Suprapubic skin (tissue), 4 donors: Measurements from ENCODE around the gene SBNO2. TPM values are rescaled to one million over a fixed set of nuclear protein-coding genes. Genes with fewer than 3 reads are reported as not detected.

Source experiments
- DNase-seq, 2 donors: peaks; one replicate each; pipeline ENCODE4 v3.0.0-alpha.2; 2019; ENCODE audit warnings: low spot score in 2 of 2
- H3K27ac ChIP-seq: fragments of 200-600 bp; sonication (generic); one replicate; pipeline ENCODE4 v1.5.1; 2019
- H3K27me3 ChIP-seq: fragments of 200-600 bp; sonication (generic); one replicate; pipeline ENCODE4 v1.5.1; 2019
- H3K36me3 ChIP-seq: fragments of 200-600 bp; sonication (generic); one replicate; pipeline ENCODE4 v1.5.1; 2019
- H3K4me1 ChIP-seq: fragments of 200-600 bp; sonication (generic); one replicate; pipeline ENCODE4 v1.5.1; 2019
- H3K4me3 ChIP-seq: fragments of 200-600 bp; sonication (generic); one replicate; pipeline ENCODE4 v1.5.1; 2019; ENCODE audit warnings: mild to moderate bottlenecking
- H3K9me3 ChIP-seq: fragments of 200-600 bp; sonication (generic); one replicate; pipeline ENCODE4 v1.5.1; 2019
- CTCF ChIP-seq, 2 donors: fragments of 200-600 bp in 1 of 2; fragments of 450-650 bp in 1 of 2; sonication (generic) in 1 of 2; IDR thresholded peaks; one replicate each; pipeline ENCODE4 v1.5.1; 2016 to 2019; ENCODE audit warnings: antibody characterized with exemption in 2 of 2, mild to moderate bottlenecking in 1 of 2, moderate library complexity in 1 of 2
- EP300 ChIP-seq: sonication (generic); formaldehyde crosslinking; IDR thresholded peaks from one replicate; pipeline ENCODE4 v1.6.1; 2017; ENCODE audit warnings: antibody characterized with exemption
- POLR2A ChIP-seq, 2 donors: fragments of 450-650 bp; IDR thresholded peaks; one replicate each; pipeline ENCODE4 v1.6.1; 2017; ENCODE audit warnings: antibody characterized with exemption in 2 of 2, mild to moderate bottlenecking in 2 of 2, moderate library complexity in 2 of 2
- POLR2AphosphoS5 ChIP-seq, 3 donors: sonication (generic); formaldehyde crosslinking; IDR thresholded peaks; one replicate each; pipeline ENCODE4 v1.6.1; 2017; ENCODE audit warnings: antibody characterized with exemption in 3 of 3
- WGBS: methylation state at CpG from one replicate; pipeline ENCODE4 v1.1.5; 2018; 5-methylcytosine and 5-hydroxymethylcytosine counted together
- total RNA-seq, 4 donors: library from RNA; depleted of rRNA; stranded (reverse); fragments of >200 nt; gene quantifications; one replicate each; pipeline ENCODE4 v1.1.0, GENCODE V29; 2016

Gene SBNO2
- total RNA-seq, 4 donors from 2014 or later, result 36.7 to 58.9 (median 45.5) TPM

GRCh38 chr19:1121395-1121794 lies 52.7 kb downstream of the SBNO2 start:
- H3K27ac ChIP-seq, result no peak overlapping the region
- 97% methylated on average over 7 of the region's 10 CpGs for WGBS
- H3K36me3 ChIP-seq, result peaks cover 97% of the 10 kb centered on the region
- H3K4me3 ChIP-seq, result no peak overlapping the region
- no peak for DNase-seq
- H3K27me3 ChIP-seq, result no peaks in the 10 kb centered on the region
- peaks cover 20% of the 10 kb centered on the region for H3K4me1 ChIP-seq
- H3K9me3 ChIP-seq, result no peaks in the 10 kb centered on the region
- TF ChIP-seq EP300 (no peak), POLR2AphosphoS5 (IDR thresholded peaks at IDR 0.05) (no peak), CTCF (IDR thresholded peaks at IDR 0.05) (no peak), POLR2A (IDR thresholded peaks at IDR 0.05) (no peak)

- DNase-seq, result no peak
- 82% methylated on average over 43 of the region's 50 CpGs for WGBS
- peaks cover 19% of the 10 kb centered on the region for H3K4me1 ChIP-seq
- TF ChIP-seq POLR2A (IDR thresholded peaks at IDR 0.05) (no peak), POLR2AphosphoS5 (IDR thresholded peaks at IDR 0.05) (no peak), CTCF (IDR thresholded peaks at IDR 0.05) (no peak), EP300 (no peak)
- H3K27me3 ChIP-seq, result no peaks in the 10 kb centered on the region
- no peak overlapping the region for H3K27ac ChIP-seq
- H3K36me3 ChIP-seq, result peaks cover 98% of the 10 kb centered on the region
- no peaks in the 10 kb centered on the region for H3K9me3 ChIP-seq
- no peak overlapping the region for H3K4me3 ChIP-seq
Measured at GRCh38 chr19:1119475-1120217, 54.4 kb downstream of the SBNO2 start.

- no peak for TF ChIP-seq EP300
- TF ChIP-seq POLR2A (IDR thresholded peaks at IDR 0.05), result no peak
- no peak for TF ChIP-seq POLR2AphosphoS5 (IDR thresholded peaks at IDR 0.05)
- TF ChIP-seq CTCF (IDR thresholded peaks at IDR 0.05), result no peak
- peaks cover 15% of the 10 kb centered on the region for H3K4me1 ChIP-seq
- no peak overlapping the region for H3K4me3 ChIP-seq
- no peaks in the 10 kb centered on the region for H3K9me3 ChIP-seq
- no peak for DNase-seq
- H3K27me3 ChIP-seq, result no peaks in the 10 kb centered on the region
- peaks cover 98% of the 10 kb centered on the region for H3K36me3 ChIP-seq
- 93% methylated on average over 18 of the region's 34 CpGs for WGBS
- no peak overlapping the region for H3K27ac ChIP-seq
Measured at GRCh38 chr19:1118999-1119398, 55.1 kb downstream of the SBNO2 start.

- Histone ChIP-seq H3K4me1 (peaks cover 23% of the 10 kb centered on the region), H3K27ac (no peak overlapping the region), H3K27me3 (no peaks in the 10 kb centered on the region), H3K9me3 (no peaks in the 10 kb centered on the region), H3K4me3 (no peak overlapping the region), H3K36me3 (peaks cover 95% of the 10 kb centered on the region)
- DNase-seq, result no peak
- TF ChIP-seq CTCF (IDR thresholded peaks at IDR 0.05), result no peak
- no peak for TF ChIP-seq POLR2AphosphoS5 (IDR thresholded peaks at IDR 0.05)
- no peak for TF ChIP-seq EP300
- 90% methylated on average over 8 of the region's 16 CpGs for WGBS
Measured at GRCh38 chr19:1117654-1118053, 56.4 kb downstream of the SBNO2 start.

GRCh38 chr19:1116726-1117581 lies 57.1 kb downstream of the SBNO2 start:
- Histone ChIP-seq H3K27me3 (no peaks in the 10 kb centered on the region), H3K27ac (no peak overlapping the region), H3K9me3 (no peaks in the 10 kb centered on the region), H3K4me1 (peaks cover 28% of the 10 kb centered on the region), H3K4me3 (no peak overlapping the region), H3K36me3 (peaks cover 91% of the 10 kb centered on the region)
- DNase-seq, result no peak
- no CpG with 5 or more reads among the region's 52 CpGs for WGBS
- no peak for TF ChIP-seq POLR2AphosphoS5 (IDR thresholded peaks at IDR 0.05)
- no peak for TF ChIP-seq POLR2A (IDR thresholded peaks at IDR 0.05)
- TF ChIP-seq EP300, result no peak
- no peak for TF ChIP-seq CTCF (IDR thresholded peaks at IDR 0.05)
